Colonic mucosa (tissue), 4 donors: ENCODE data around the gene RSF1. TPM values are rescaled to one million over a fixed set of nuclear protein-coding genes. Genes with fewer than 3 reads are reported as not detected.
"Not testable (repeated sequence)": the region's sequence is repeated elsewhere in the genome, so short reads cannot be mapped to it uniquely, and the experiment has no call there.

Experiments used
- DNase-seq: peaks from one replicate; pipeline ENCODE4 v3.0.0-alpha.2; 2020
- H3K27ac ChIP-seq: fragments of 200-600 bp; one replicate; pipeline ENCODE4 v1.8.0; 2021
- H3K27me3 ChIP-seq: fragments of 200-600 bp; one replicate; pipeline ENCODE4 v1.8.0; 2021
- H3K36me3 ChIP-seq: fragments of 200-600 bp; one replicate; pipeline ENCODE4 v1.8.0; 2021
- H3K4me1 ChIP-seq: fragments of 200-600 bp; one replicate; pipeline ENCODE4 v1.8.0; 2021; ENCODE audit warnings: mild to moderate bottlenecking
- H3K4me3 ChIP-seq: fragments of 200-600 bp; one replicate; pipeline ENCODE4 v1.8.0; 2021
- H3K9ac ChIP-seq, 2 donors: one replicate each; pipeline ENCODE4 v1.7.0; 2013; ENCODE audit warnings: control low read depth in 2 of 2, low read depth in 2 of 2, low read length in 2 of 2
- H3K9me3 ChIP-seq: fragments of 200-600 bp; one replicate; pipeline ENCODE4 v1.8.0; 2021
- CTCF ChIP-seq: fragments of 200-600 bp; IDR thresholded peaks from one replicate; pipeline ENCODE4 v1.8.0; 2022; ENCODE audit warnings: antibody characterized with exemption, mild to moderate bottlenecking
- intact Hi-C: fragments of 100-400 bp; cut with DNase I; formaldehyde crosslinking; loops from one replicate; pipeline ENCODE4 v1.14.1; 2022
- total RNA-seq, 2 donors: library from RNA; stranded (reverse); fragmentation: NEBNext Ultra II Directional in 1 of 2; extraction: Animal tissue kit (Norgen Biotek cat#: 25700) in 1 of 2; gene quantifications; one replicate each; pipeline ENCODE4 v1.2.1, GENCODE V29; 2021
- donor health status: healthy.
- donor health status: DM: no; HTN: no; CAD: no.
- donor health status: DM: no; HTN: no; CAD: no.

Gene RSF1
- total RNA-seq, result 10 to 100 TPM; 36.7 to 68.2 TPM

GRCh38 chr11:77820565-77821348 lies at the start of gene RSF1, which contains the start of gene AAMDC:
Gene RSF1, minus strand, starts transcription at chr11:77820722. Its CDS starts 8 bp downstream, at chr11:77820714.
Gene AAMDC, plus strand, starts transcription at chr11:77821144. Its CDS starts 21,353 bp downstream, at chr11:77842497.
- peak; percentile 100 for DNase-seq
- H3K4me1 ChIP-seq, result peaks cover 9% of the 10 kb centered on the region
- no peaks in the 10 kb centered on the region for H3K36me3 ChIP-seq
- peak within 1 kb of the TSS; percentile 93 to 98 for H3K9ac ChIP-seq
- H3K27ac ChIP-seq, result peak within 1 kb of the TSS; percentile 95
- no peaks in the 10 kb centered on the region for H3K27me3 ChIP-seq
- no peaks in the 10 kb centered on the region for H3K9me3 ChIP-seq
- H3K4me3 ChIP-seq, result peak within 1 kb of the TSS; percentile 93
- intact Hi-C loops, result loop anchor here (10.0 kb wide), 1 partner anchor 174 kb away; the partner anchor contains the start of gene INTS4
- peak; percentile 55 for TF ChIP-seq CTCF

GRCh38 chr11:77868744-77869143 lies 48.2 kb upstream of the RSF1 start:
- no peak overlapping the region for H3K9ac ChIP-seq
- intact Hi-C loops, result no loop called here
- no peaks in the 10 kb centered on the region for H3K27me3 ChIP-seq
- no peak for TF ChIP-seq CTCF
- H3K27ac ChIP-seq, result no peak overlapping the region
- H3K9me3 ChIP-seq, result no peaks in the 10 kb centered on the region
- H3K36me3 ChIP-seq, result no peaks in the 10 kb centered on the region
- no peaks in the 10 kb centered on the region for H3K4me1 ChIP-seq
- DNase-seq, result no peak
- no peak overlapping the region for H3K4me3 ChIP-seq

- Histone ChIP-seq H3K9me3 (no peaks in the 10 kb centered on the region), H3K9ac (no peak overlapping the region), H3K4me1 (no peaks in the 10 kb centered on the region), H3K36me3 (no peaks in the 10 kb centered on the region), H3K4me3 (no peak overlapping the region), H3K27ac (no peak overlapping the region), H3K27me3 (no peaks in the 10 kb centered on the region)
- no peak for TF ChIP-seq CTCF
- DNase-seq, result no peak
- intact Hi-C loops, result no loop called here
Measured at GRCh38 chr11:77866336-77866735, 45.8 kb upstream of the RSF1 start.

GRCh38 chr11:77865805-77866204 lies 45.3 kb upstream of the RSF1 start:
- Histone ChIP-seq H3K9me3 (no peaks in the 10 kb centered on the region), H3K9ac (no peak overlapping the region), H3K27ac (no peak overlapping the region), H3K27me3 (no peaks in the 10 kb centered on the region), H3K4me3 (no peak overlapping the region), H3K36me3 (no peaks in the 10 kb centered on the region), H3K4me1 (no peaks in the 10 kb centered on the region)
- DNase-seq, result no peak
- TF ChIP-seq CTCF, result no peak
- intact Hi-C loops, result no loop called here

GRCh38 chr11:77861444-77861843 lies 40.9 kb upstream of the RSF1 start:
- H3K36me3 ChIP-seq, DNase-seq, H3K4me3 ChIP-seq, intact Hi-C loops, H3K27ac ChIP-seq, H3K9me3 ChIP-seq, H3K9ac ChIP-seq, H3K27me3 ChIP-seq, H3K4me1 ChIP-seq: not testable (repeated sequence)

- H3K9me3 ChIP-seq, intact Hi-C loops, H3K4me3 ChIP-seq, DNase-seq, H3K27ac ChIP-seq, H3K9ac ChIP-seq, H3K4me1 ChIP-seq, H3K27me3 ChIP-seq, H3K36me3 ChIP-seq: not testable (repeated sequence)
Measured at GRCh38 chr11:77857906-77858457, 37.5 kb upstream of the RSF1 start.
